HG03066 (cell line): ENCODE measurements around the gene CRCP.
"Not testable (repeated sequence)": the region's sequence is repeated elsewhere in the genome, so short reads cannot be mapped to it uniquely, and the experiment has no call there.

ENCODE experiments used
- ATAC-seq: cut with Tn5 transposase; IDR thresholded peaks from one replicate; pipeline ENCODE4 v1.9.1; 2021; ENCODE audit warnings: low read depth; ENCODE audit not compliant: unreplicated experiment

CRCP gene

GRCh38 chr7:66152371-66153191 lies 37.9 kb downstream of the CRCP start:
- no peak for ATAC-seq

GRCh38 chr7:66153691-66154090 lies 39.0 kb downstream of the CRCP start:
- no peak for ATAC-seq

GRCh38 chr7:66156035-66156434 lies 41.4 kb downstream of the CRCP start:
- ATAC-seq = not testable (repeated sequence)

- no peak for ATAC-seq
Measured at GRCh38 chr7:66157060-66157459, 42.4 kb downstream of the CRCP start.

GRCh38 chr7:66162622-66163021 lies 48.0 kb downstream of the CRCP start:
- ATAC-seq = no peak

GRCh38 chr7:66163186-66163610 lies 48.6 kb downstream of the CRCP start:
- ATAC-seq = no peak

GRCh38 chr7:66164356-66164755 lies 49.7 kb downstream of the CRCP start:
- ATAC-seq = no peak

- ATAC-seq = no peak
Measured at GRCh38 chr7:66167773-66168387, 53.2 kb downstream of the CRCP start.

- ATAC-seq = no peak
Measured at GRCh38 chr7:66169616-66170015, 55.0 kb downstream of the CRCP start.

- ATAC-seq = no peak
Measured at GRCh38 chr7:66170309-66171231, 55.9 kb downstream of the CRCP start.

GRCh38 chr7:66172536-66173401 lies 58.1 kb downstream of the CRCP start:
- not testable (repeated sequence) for ATAC-seq

- ATAC-seq = no peak
Measured at GRCh38 chr7:66173856-66174255, 59.2 kb downstream of the CRCP start.

- ATAC-seq = not testable (repeated sequence)
Measured at GRCh38 chr7:66175006-66175405, 60.4 kb downstream of the CRCP start.

GRCh38 chr7:66176914-66177313 lies 62.3 kb downstream of the CRCP start:
- ATAC-seq = no peak

- ATAC-seq = no peak
Measured at GRCh38 chr7:66178258-66178657, 63.6 kb downstream of the CRCP start.

GRCh38 chr7:66181329-66181728 lies 66.7 kb downstream of the CRCP start:
- ATAC-seq = no peak

- ATAC-seq = no peak
Measured at GRCh38 chr7:66181845-66182244, 67.2 kb downstream of the CRCP start.

- no peak for ATAC-seq
Measured at GRCh38 chr7:66182920-66183319, 68.3 kb downstream of the CRCP start.

- no peak for ATAC-seq
Measured at GRCh38 chr7:66183700-66184099, 69.1 kb downstream of the CRCP start.

GRCh38 chr7:66185680-66186187 lies 71.1 kb downstream of the CRCP start:
- no peak for ATAC-seq
